ENCODE results near the gene ZNF311. TPM values are rescaled to one million over a fixed set of nuclear protein-coding genes. Genes with fewer than 3 reads are reported as not detected.
"Not testable (repeated sequence)": the region's sequence is repeated elsewhere in the genome, so short reads cannot be mapped to it uniquely, and the experiment has no call there.

ZNF311 gene
- total and polyA plus RNA-seq, 2 of the 13 experiments (the other 11 are each of a cell fraction or from before 2014, with no cell fraction given) = not detected

DNA sequence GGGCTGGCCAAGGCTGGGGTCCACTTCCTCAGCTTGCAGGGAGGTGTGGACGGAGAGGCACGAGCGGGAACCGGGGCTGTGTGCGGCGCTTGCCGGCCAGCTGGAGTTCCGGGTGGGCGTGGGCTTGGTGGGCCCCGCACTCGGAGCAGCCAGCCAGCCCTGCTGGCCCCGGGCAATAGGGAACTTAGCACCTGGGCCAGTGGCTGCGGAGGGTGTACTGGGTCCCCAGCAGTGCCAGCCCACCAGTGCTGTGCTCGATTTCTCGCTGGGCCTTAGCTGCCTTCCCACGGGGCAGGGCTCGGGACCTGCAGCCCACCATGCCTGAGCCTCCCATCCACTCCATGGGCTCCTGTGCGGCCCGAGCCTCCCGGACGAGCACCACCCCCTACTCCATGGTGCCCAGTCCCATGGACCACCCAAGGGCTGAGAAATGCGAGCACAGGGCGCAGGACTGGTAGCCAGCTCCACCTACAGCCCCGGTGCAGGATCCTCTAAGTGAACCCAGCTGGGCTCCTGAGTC lies 47.3 kb downstream of the ZNF311 start:
- POLR2A ChIA-PET = interaction anchor here (0.7 to 1.3 kb wide), 4 partner anchors 23 to 62 kb away, joined by 3 to 8 read pairs (median 4); partner anchors contain the start of gene TRIM27
- DNase-seq (ENCODE audit: low spot score); CTCF ChIA-PET (ENCODE audit: low intra/inter-chr PET ratio, low total read pairs); FAIRE-seq; intact Hi-C loops (cut with micrococcal nuclease; ENCODE audit: unreplicated experiment); H3K36me3 ChIP-seq (replicated peaks in 1 of 2; ENCODE audit: control insufficient read depth in 1 of 2, insufficient read depth in 2 of 2, low read length in 2 of 2); H3K27ac ChIP-seq (ENCODE audit: extremely low read length, insufficient read depth, low read length); H3K4me3 ChIP-seq (replicated peaks in 1 of 3; ENCODE audit: insufficient read depth in 1 of 3, low read depth in 2 of 3, low read length in 3 of 3); ATAC-seq; in situ Hi-C loops (cut with HindIII; ENCODE audit: extremely low pct_ligation_motif_present, low pct_unique_long_range_greater_than_20kb); H3K27me3 ChIP-seq (ENCODE audit: control insufficient read depth in 1 of 2, insufficient read depth in 2 of 2, low read length in 2 of 2); H3K9me3 ChIP-seq (ENCODE audit: low read length); H3K79me2 ChIP-seq (ENCODE audit: insufficient read depth, low read length); H3K4me2 ChIP-seq (ENCODE audit: low read depth, low read length); BruUV-seq (replicated peaks); H3K9ac ChIP-seq (ENCODE audit: insufficient read depth, low read depth, low read length); H4K20me1 ChIP-seq (ENCODE audit: insufficient read depth, low read length); H2AFZ ChIP-seq (ENCODE audit: low read length): not testable (repeated sequence)
- H3K4me1 ChIP-seq (ENCODE audit: insufficient read depth, low read length) = peaks cover 32% of the 10 kb centered on the region
- 91% methylated on average over 15 of the region's 24 CpGs for WGBS (ENCODE audit: low lambda C conversion rate)

GRCh38 chr6:28956331-28956730 lies 48.8 kb downstream of the ZNF311 start:
- in situ Hi-C loops (cut with HindIII; ENCODE audit: extremely low pct_ligation_motif_present, low pct_unique_long_range_greater_than_20kb) = no loop called here
- intact Hi-C loops (cut with micrococcal nuclease; ENCODE audit: unreplicated experiment) = no loop called here
- Histone ChIP-seq H3K4me1 (ENCODE audit: insufficient read depth, low read length) (peaks cover 42% of the 10 kb centered on the region), H3K4me2 (ENCODE audit: low read depth, low read length) (no peak overlapping the region), H3K27ac (ENCODE audit: extremely low read length, insufficient read depth, low read length) (no peak overlapping the region), H2AFZ (ENCODE audit: low read length) (no peak overlapping the region), H3K36me3 (replicated peaks in 1 of 2; ENCODE audit: control insufficient read depth in 1 of 2, insufficient read depth in 2 of 2, low read length in 2 of 2) (no peaks in the 10 kb centered on the region), H3K9me3 (ENCODE audit: low read length) (no peaks in the 10 kb centered on the region), H3K9ac (ENCODE audit: insufficient read depth, low read depth, low read length) (no peak overlapping the region), H3K4me3 (replicated peaks in 1 of 3; ENCODE audit: insufficient read depth in 1 of 3, low read depth in 2 of 3, low read length in 3 of 3) (no peak overlapping the region), H4K20me1 (ENCODE audit: insufficient read depth, low read length) (no peaks in the 10 kb centered on the region), H3K79me2 (ENCODE audit: insufficient read depth, low read length) (no peaks in the 10 kb centered on the region), H3K27me3 (ENCODE audit: control insufficient read depth in 1 of 2, insufficient read depth in 2 of 2, low read length in 2 of 2) (peaks cover 0 to 6% of the 10 kb centered on the region in 2 experiments; a peak in 1 of 5 replicates)
- TF ChIP-seq MYC (CRISPR knock-in tag; IDR thresholded peaks at IDR 0.05; ENCODE audit: borderline replicate concordance) = no peak
- 0 out of 2 replicates have a peak, but pooled peaks have one; percentile 20 for TF ChIP-seq ZNF549 (CRISPR knock-in tag; IDR thresholded peaks at IDR 0.05)
- no peak for DNase-seq (ENCODE audit: low spot score)
- FAIRE-seq = no peak
- BruUV-seq (replicated peaks) = no TSS peak
- ATAC-seq = no peak
- ChIA-PET CTCF (ENCODE audit: low intra/inter-chr PET ratio, low total read pairs) (no interaction called here), POLR2A (no interaction called here)
- WGBS (ENCODE audit: low lambda C conversion rate) = 87% methylated on average over 3 of the region's 3 CpGs
